A673 (cell line): ENCODE data around the gene SYT17.

ENCODE experiments used
- EZH2 ChIP-seq: fragments of 200-600 bp; sonication (generic); IDR thresholded peaks from 2 replicates; pipeline ENCODE4 v1.6.1; 2017; ENCODE audit warnings: borderline replicate concordance, low read depth, mild to moderate bottlenecking, mixed read lengths, antibody characterized with exemption, low read length; ENCODE audit not compliant: poor library complexity, severe bottlenecking
- TF ChIP-seq, protein P1 (sequence below): fragments of 300-800, 200-600 bp; sonication (generic); conservative IDR thresholded peaks from 2 replicates; pipeline ENCODE4 v1.5.1; 2017; ENCODE audit warnings: low read depth, mild to moderate bottlenecking, antibody characterized with exemption, low read length, moderate library complexity, mixed read lengths

DNA sequence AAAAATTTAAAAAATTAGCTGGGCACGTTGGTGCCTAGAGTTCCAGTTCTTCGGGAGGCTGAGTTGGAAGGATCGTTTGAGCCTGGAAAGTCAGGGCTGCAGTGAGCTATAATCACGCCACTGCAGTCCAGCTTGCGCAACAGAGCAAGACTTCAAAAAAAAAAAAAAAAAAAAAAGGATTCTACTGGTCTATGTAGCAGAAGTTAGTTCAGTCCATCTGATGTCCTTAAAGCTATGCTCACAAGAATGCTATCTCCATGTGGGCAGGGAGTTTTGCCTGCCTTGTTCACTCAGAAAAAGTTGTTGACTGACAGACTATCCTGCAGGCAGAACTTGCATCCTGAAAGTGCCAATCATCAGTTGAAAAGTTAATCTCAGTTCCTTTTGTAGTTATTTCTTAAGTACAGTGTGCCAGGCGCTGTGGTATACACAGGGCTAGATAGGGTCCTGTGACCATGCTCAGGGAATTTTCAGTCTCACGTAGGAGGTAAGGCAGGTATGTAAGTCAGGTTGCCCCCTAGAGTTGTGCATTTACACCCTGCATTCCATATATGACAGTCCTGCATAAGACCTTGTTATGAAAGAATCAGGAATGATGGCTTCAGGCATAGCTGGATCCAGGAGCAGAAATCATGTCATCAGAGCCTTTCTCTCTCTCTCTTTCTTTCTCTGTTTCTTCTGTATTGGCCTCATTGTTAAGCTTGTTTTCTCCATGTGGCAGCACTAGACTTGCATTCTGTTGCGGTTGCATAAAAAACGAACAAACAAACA is 7.6 kb downstream of the SYT17 start:
- TF ChIP-seq, protein P1, sequence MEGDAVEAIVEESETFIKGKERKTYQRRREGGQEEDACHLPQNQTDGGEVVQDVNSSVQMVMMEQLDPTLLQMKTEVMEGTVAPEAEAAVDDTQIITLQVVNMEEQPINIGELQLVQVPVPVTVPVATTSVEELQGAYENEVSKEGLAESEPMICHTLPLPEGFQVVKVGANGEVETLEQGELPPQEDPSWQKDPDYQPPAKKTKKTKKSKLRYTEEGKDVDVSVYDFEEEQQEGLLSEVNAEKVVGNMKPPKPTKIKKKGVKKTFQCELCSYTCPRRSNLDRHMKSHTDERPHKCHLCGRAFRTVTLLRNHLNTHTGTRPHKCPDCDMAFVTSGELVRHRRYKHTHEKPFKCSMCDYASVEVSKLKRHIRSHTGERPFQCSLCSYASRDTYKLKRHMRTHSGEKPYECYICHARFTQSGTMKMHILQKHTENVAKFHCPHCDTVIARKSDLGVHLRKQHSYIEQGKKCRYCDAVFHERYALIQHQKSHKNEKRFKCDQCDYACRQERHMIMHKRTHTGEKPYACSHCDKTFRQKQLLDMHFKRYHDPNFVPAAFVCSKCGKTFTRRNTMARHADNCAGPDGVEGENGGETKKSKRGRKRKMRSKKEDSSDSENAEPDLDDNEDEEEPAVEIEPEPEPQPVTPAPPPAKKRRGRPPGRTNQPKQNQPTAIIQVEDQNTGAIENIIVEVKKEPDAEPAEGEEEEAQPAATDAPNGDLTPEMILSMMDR = no peak
- no peak for TF ChIP-seq EZH2
